Measurements from ENCODE around the gene FHIT.
A peak's percentile ranks its signal among the peaks of the same experiment; 100 is the strongest.

Gene FHIT

GRCh38 chr3:59728587-59728908, 1522.7 kb downstream of the FHIT start:
- DNase-seq = no peak

GRCh38 chr3:59727902-59728586, 1523.2 kb downstream of the FHIT start:
- no peak for DNase-seq

GRCh38 chr3:59726279-59726678, 1525.0 kb downstream of the FHIT start:
- no peak for DNase-seq

GRCh38 chr3:59717679-59718205, 1533.5 kb downstream of the FHIT start:
- DNase-seq = no peak

GRCh38 chr3:59714066-59714465, 1537.2 kb downstream of the FHIT start:
- no peak for DNase-seq

DNA sequence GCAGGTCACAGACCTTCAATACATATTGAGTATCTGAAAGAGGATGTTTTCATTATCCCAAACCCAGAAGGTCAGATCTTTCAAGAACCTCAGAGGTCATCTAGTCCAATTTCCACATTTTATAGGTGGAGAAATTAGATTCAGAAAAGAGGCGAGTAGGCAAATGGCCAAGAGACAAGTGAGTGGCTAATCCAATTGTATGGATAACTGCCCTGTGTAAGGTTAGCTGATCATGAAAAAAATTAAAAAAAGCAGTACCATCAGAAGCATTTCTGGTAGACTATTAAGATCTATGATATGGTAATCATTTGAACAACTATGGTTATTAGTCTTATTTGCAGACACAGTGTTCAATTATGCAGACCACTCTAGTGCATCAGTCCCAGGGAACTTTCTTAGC, 1540.7 kb downstream of the FHIT start:
- DNase-seq = no peak

GRCh38 chr3:59709702-59710553, 1541.3 kb downstream of the FHIT start:
- DNase-seq = peak; percentile 55 to 74 (median 74)

DNA sequence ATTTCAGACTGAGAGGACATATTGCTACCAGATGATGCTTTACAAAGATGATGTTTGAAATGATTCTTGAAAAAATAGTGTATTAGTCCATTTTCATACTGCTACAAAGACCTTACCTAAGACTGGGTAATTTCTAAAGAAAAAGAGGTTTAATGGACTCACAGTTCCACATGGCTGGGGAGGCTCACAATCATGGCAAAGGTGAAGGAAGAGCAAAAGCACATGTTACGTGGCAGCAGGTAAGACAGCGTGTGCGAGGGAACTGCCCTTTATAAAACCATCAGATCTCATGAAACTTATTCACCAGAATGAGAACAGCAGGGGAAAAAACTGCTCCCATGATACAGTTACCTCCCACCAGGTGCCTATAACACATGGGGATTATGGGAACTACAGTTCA, 1543.0 kb downstream of the FHIT start:
- no peak for DNase-seq

DNA sequence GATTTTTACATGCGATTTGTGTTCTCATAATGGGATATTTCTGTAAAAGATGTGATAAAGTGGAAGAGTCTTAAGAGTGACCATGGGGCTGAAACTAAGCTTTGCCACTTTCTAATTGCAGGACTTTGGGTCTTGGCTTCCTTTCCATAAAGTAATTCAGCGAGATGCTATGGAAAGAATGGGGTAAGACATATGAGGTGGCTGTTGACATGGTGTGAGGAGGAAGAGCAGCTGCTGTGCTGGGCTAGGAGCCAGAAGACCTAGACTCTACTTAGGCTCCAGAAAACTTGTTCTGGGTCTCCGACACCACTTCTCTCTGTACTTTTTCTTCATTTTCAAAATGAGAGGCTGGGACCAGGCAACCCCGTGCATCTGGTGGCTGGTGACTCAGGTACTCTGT, 1547.0 kb downstream of the FHIT start:
- no peak for DNase-seq

GRCh38 chr3:59699648-59700320, 1551.5 kb downstream of the FHIT start:
- no peak for DNase-seq
